ENCODE results near the gene PLEKHM2.

Gene PLEKHM2

DNA sequence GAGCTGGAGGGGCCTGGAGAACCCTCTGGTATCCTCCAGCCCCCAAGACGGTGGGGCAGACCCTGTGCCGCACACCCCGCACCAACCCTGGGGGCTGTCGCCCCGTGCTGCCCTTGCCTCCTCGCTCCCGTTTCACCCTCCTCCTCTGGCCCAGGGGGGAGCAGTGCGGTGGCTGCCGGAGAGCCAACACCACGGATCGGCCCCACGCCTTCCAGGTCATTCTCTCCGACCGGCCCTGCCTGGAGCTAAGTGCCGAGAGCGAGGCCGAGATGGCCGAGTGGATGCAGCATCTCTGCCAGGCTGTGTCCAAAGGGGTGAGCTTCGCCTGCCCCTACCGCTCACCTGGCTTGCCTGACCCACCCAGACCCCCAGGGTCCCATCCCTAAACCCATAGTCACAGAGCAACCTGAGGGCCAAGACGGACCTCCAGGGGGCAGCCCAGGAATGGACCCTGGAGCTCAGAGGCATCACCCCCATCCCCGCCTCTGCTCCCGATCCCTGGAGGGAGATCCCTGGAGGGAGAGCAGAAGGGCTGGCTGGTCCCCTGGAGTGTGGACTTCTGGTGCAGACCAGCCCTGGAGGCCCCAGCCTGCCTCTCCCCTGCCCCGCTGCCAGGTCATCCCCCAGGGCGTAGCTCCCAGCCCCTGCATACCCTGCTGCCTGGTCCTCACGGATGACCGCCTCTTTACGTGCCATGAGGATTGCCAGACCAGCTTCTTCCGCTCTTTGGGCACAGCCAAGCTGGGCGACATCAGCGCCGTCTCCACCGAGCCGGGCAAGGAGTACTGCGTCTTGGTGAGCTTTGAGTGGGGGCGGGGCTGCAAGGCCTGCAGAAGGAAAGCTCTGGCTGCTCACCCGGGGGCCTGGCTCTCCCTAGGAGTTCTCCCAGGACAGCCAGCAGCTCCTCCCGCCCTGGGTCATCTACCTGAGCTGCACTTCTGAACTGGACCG lies 47.9 kb downstream of the PLEKHM2 start:
- Histone ChIP-seq H2AFZ (no peak overlapping the region), H3K79me2 (no peaks in the 10 kb centered on the region), H3K9ac (no peak overlapping the region), H3K4me1 (peaks cover 11% of the 10 kb centered on the region), H3K4me3 (ENCODE audit: low read depth, low read length) (no peak overlapping the region), H3K9me3 (ENCODE audit: control insufficient read depth, low read length) (no peaks in the 10 kb centered on the region), H3K27me3 (ENCODE audit: control insufficient read depth, insufficient read depth, low read length) (no peaks in the 10 kb centered on the region), H3K4me2 (ENCODE audit: low read length) (no peak overlapping the region), H3K36me3 (ENCODE audit: control insufficient read depth, insufficient read depth, low read length) (no peaks in the 10 kb centered on the region), H3K27ac (no peak overlapping the region)
- TF ChIP-seq, protein P1, sequence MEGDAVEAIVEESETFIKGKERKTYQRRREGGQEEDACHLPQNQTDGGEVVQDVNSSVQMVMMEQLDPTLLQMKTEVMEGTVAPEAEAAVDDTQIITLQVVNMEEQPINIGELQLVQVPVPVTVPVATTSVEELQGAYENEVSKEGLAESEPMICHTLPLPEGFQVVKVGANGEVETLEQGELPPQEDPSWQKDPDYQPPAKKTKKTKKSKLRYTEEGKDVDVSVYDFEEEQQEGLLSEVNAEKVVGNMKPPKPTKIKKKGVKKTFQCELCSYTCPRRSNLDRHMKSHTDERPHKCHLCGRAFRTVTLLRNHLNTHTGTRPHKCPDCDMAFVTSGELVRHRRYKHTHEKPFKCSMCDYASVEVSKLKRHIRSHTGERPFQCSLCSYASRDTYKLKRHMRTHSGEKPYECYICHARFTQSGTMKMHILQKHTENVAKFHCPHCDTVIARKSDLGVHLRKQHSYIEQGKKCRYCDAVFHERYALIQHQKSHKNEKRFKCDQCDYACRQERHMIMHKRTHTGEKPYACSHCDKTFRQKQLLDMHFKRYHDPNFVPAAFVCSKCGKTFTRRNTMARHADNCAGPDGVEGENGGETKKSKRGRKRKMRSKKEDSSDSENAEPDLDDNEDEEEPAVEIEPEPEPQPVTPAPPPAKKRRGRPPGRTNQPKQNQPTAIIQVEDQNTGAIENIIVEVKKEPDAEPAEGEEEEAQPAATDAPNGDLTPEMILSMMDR (IDR thresholded peaks at IDR 0.05): no peak

DNA sequence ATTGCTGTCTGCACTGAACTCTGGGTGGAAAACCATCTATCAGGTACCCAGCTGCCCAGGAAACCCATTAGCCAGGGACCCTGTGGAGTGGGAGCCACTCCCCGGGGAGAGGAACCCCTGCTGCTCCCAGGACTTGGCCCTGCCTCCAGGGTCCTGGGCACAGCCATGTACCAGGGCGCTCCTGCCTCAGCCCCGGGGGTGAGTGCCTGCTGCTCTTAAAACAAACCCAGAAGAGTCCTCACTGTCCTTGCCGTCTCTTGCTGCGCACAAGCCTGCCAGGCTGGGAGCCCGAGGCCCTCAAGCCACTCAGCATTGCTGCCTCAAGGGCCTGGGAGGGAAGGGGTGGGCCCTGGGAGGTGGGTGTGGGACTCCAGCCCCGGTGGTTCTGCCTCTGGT lies 48.6 kb downstream of the PLEKHM2 start:
- Histone ChIP-seq H3K36me3 (ENCODE audit: control insufficient read depth, insufficient read depth, low read length) (no peaks in the 10 kb centered on the region), H3K27me3 (ENCODE audit: control insufficient read depth, insufficient read depth, low read length) (no peaks in the 10 kb centered on the region), H3K79me2 (no peaks in the 10 kb centered on the region), H3K9ac (no peak overlapping the region), H2AFZ (no peak overlapping the region), H3K9me3 (ENCODE audit: control insufficient read depth, low read length) (no peaks in the 10 kb centered on the region), H3K4me1 (peaks cover 11% of the 10 kb centered on the region), H3K27ac (no peak overlapping the region), H3K4me2 (ENCODE audit: low read length) (no peak overlapping the region), H3K4me3 (ENCODE audit: low read depth, low read length) (no peak overlapping the region)
- TF ChIP-seq, protein P1 (IDR thresholded peaks at IDR 0.05): no peak

DNA sequence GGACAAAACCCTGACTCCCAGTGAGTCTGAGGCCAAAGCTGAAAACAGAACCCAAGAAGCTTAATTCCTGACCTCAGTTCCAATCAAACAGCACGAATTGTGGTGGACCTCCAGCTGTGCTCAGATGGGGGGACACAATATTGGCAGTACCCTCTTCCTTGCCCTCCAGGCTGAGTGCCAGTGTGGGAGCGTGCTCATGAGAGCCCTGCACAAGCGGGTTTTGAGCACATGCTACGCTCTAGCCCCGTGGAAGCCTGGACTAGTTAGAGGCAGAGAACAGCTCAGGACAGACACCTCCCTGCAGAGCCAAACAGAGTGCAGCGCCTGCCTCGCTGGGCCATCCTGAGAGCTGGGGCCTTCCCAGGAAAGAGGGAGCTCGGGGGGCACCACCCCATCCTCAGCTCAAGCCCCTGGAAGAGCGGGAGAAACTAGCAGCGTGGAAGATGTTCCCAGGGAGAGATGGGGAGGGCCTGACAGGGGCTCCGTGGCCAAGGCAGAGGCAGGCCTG lies 49.2 kb downstream of the PLEKHM2 start:
- Histone ChIP-seq H3K4me1 (peaks cover 14% of the 10 kb centered on the region), H3K27ac (no peak overlapping the region), H2AFZ (no peak overlapping the region), H3K4me2 (ENCODE audit: low read length) (no peak overlapping the region), H3K9me3 (ENCODE audit: control insufficient read depth, low read length) (no peaks in the 10 kb centered on the region), H3K9ac (no peak overlapping the region), H3K27me3 (ENCODE audit: control insufficient read depth, insufficient read depth, low read length) (no peaks in the 10 kb centered on the region), H3K79me2 (no peaks in the 10 kb centered on the region), H3K36me3 (ENCODE audit: control insufficient read depth, insufficient read depth, low read length) (no peaks in the 10 kb centered on the region), H3K4me3 (ENCODE audit: low read depth, low read length) (no peak overlapping the region)
- TF ChIP-seq, protein P1 (IDR thresholded peaks at IDR 0.05): no peak

DNA sequence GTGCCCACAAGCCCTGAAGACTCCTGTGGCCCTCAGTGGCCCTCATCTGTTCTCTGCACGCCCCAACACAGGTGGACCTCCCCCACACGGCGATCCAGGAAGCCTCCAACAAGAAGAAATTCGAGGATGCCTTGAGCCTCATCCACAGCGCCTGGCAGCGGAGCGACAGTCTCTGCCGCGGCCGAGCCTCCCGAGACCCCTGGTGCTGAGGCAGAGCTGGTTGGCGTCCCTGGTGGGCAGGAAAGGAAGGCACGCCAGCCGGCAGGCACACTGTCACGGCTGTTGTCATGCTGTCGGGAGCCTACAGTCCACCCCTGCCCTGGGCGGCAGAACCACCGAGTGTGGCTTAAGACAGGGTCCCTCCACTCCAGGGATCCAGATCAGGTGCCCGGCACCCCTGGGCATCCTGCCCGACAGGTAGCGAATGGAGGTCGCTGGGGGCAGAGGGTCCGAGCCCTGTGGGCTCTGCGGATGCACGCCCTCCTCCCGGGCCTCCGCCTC lies 49.7 kb downstream of the PLEKHM2 start:
- H3K4me2 ChIP-seq (ENCODE audit: low read length): no peak overlapping the region
- no peak overlapping the region for H3K27ac ChIP-seq
- no peaks in the 10 kb centered on the region for H3K36me3 ChIP-seq (ENCODE audit: control insufficient read depth, insufficient read depth, low read length)
- no peak overlapping the region for H2AFZ ChIP-seq
- no peaks in the 10 kb centered on the region for H3K27me3 ChIP-seq (ENCODE audit: control insufficient read depth, insufficient read depth, low read length)
- no peak overlapping the region for H3K4me3 ChIP-seq (ENCODE audit: low read depth, low read length)
- no peaks in the 10 kb centered on the region for H3K79me2 ChIP-seq
- H3K9ac ChIP-seq: no peak overlapping the region
- no peaks in the 10 kb centered on the region for H3K9me3 ChIP-seq (ENCODE audit: control insufficient read depth, low read length)
- H3K4me1 ChIP-seq: peaks cover 14% of the 10 kb centered on the region
- TF ChIP-seq, protein P1 (IDR thresholded peaks at IDR 0.05): no peak
